ENCODE measurements around the gene SPDYE2B.
"Not testable (repeated sequence)": the region's sequence is repeated elsewhere in the genome, so short reads cannot be mapped to it uniquely, and the experiment has no call there.

The SPDYE2B gene, protein sequence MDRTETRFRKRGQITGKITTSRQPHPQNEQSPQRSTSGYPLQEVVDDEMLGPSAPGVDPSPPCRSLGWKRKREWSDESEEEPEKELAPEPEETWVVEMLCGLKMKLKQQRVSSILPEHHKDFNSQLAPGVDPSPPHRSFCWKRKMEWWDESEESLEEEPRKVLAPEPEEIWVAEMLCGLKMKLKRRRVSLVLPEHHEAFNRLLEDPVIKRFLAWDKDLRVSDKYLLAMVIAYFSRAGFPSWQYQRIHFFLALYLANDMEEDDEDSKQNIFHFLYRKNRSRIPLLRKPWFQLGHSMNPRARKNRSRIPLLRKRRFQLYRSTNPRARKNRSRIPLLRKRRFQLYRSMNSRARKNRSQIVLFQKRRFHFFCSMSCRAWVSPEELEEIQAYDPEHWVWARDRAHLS

DNA sequence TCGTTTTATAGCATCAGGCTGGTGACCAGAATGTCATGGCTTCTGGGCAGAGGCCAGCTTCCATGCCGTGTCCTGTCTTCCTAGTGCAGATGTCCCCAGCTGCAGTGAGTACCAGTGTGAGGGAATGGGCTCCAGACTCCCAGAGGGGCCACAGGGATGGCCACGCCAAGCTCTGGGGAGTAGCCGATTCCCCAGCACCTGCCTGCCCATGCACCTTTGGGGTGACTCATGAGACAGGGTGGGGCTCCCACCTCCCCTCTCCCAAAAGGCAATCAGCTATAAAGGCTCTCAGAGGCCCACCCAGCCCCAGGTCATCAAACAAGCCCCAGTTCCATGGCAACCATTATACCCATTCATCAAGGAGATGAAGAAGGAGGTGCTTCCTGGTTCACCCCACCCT, at the start of gene SPDYE2B:
TSS of gene SPDYE2B (plus strand) at position 396 of the 400 bp plus-strand sequence. CDS start 2,030 bp downstream, outside the sequence.
- DNase-seq, result not testable (repeated sequence)

DNA sequence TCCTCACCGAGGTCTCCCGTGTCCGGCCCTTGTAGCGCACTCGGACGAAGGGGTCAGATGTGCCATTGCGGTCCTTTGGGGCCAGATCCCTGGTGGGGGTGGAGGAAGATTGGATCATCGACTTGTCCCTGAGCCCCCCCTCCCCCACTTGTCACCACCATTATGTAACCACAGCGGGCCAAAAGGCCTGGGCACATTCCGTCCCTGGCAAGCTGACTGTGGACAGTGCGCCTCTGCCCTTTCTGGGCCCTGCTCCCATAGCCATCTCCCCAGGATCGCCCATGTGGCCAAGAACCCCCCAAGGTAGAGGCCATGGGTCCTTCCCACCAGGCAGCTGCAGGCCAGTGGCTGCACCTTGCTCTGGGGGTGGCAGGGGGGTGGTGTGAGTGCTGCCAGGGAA, 47.8 kb upstream of the SPDYE2B start:
- DNase-seq, result not testable (repeated sequence)

DNA sequence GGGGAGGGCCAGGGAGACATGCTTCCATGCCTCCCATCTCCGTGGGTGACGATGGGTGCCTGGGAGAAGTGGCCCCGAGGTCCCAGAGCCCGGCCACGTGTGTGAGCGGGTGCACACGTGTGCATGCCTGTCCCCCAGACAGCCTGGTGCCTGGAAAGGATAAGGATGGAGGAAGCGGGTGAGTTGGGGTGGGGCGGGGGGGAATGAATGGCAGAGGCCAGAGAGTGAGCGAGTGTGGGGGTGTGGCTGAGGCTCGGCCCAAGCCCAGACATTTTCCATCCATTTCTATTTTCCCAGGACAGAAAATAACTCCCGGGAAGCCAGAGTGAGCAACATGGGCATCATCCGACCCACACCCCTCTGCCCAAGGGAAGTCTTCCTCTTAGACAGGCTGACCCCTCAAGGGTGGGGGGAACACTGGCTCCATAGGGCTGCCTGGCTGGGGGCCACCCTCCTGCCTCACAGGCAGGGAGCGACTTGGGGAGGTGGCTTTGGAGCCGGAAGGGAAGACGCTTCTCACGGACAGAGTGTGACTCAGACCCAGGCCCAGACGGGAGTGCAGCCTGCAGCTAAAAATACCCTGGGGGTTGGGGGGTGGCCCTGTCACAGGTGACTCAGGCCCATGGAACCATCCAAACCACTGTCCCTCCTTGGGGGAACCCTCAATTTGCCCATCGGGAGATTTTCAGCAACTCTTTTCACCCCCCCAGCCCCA, 45.5 kb upstream of the SPDYE2B start:
- not testable (repeated sequence) for DNase-seq

DNA sequence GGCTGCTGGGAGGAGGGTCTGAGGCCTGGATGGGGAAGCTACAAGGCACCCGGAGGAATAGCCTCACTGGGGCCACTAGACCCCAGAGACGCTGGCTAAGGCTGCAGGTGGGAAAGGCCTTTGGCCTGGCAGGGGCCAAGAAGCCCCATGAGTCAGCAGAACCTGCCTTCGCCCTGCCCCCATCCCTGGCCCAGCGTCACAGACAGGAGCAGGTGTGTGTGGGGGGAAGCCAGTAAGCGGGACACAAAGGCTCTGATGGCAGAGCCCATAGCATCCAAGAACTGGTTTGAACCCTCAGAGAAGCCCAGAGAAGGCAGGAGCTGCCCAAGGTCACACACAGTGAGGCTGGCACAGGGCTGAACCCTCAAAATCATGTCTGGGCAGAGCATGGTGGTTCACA, 43.3 kb upstream of the SPDYE2B start:
- DNase-seq, result not testable (repeated sequence)

DNA sequence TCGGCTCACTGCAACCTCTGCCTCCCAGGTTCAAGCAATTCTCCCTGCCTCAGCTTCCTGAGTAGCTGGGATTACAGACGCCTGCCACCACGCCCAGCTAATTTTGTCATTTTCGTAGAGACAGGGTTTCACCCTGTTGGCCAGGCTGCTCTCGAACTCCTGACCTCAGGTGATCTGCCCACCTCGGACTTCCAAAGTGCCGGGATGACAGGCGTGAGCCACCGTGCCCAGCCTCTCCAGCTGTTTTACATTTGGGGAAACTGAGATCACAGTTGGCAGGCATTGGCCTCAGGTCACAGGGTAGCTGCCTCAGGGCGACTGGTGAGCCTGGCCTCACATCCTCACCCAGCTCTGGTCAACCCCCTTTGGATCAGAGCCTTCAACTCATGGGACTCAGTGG, 40.4 kb upstream of the SPDYE2B start:
- DNase-seq, result not testable (repeated sequence)

DNA sequence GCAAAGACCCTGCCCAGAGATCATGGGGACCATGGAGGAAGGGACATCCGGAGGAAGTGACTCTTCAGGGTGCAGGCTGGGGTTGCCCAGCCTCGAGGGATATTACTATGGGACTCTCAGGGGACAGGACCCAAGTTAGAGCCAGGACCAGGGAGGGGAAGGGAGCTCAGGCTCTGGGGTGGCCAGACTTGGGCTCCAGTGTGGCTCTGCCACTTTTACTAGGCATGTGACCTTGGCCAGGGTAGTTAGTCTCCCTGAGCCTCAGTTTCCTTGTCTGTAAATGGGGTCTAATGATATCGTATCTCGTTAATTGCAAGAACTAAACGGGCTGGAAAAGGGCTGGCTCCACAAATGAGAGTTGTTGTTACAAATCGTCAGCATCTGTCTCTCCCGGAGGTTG, 39.7 kb upstream of the SPDYE2B start:
- not testable (repeated sequence) for DNase-seq

DNA sequence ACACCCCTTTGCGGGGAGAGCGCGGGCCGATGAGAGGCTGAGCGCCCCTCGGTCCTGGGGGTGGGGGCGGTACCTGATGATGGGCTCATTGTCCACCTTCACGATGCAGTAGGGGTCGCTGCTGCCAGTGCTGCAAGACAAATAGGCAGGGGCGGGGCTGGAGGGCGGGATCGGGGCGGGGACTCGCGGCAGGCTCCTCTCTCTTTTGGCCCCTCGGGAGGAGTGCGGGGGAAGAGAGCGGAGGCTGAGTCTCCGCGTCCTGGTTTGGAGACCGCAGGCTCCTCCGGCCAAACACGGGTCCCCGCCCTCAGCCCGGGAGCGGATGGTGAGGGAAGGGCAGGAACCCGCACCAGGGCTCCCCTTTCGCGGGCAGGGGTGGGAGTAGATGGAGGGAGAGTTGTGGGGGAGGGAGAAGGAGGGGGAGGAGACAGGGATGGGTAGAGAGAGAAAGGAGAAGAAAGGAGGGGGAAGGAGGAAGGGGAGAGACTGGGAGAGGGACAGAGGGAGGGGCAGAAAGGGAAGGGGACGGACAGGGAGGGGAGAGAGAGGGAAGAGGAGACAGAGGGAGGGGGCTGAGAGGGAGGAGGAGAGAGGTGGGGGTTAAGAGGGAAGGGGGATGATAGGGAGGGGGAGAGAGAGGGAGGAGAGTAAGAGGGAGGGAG, 39.0 kb upstream of the SPDYE2B start:
- DNase-seq, result not testable (repeated sequence)

DNA sequence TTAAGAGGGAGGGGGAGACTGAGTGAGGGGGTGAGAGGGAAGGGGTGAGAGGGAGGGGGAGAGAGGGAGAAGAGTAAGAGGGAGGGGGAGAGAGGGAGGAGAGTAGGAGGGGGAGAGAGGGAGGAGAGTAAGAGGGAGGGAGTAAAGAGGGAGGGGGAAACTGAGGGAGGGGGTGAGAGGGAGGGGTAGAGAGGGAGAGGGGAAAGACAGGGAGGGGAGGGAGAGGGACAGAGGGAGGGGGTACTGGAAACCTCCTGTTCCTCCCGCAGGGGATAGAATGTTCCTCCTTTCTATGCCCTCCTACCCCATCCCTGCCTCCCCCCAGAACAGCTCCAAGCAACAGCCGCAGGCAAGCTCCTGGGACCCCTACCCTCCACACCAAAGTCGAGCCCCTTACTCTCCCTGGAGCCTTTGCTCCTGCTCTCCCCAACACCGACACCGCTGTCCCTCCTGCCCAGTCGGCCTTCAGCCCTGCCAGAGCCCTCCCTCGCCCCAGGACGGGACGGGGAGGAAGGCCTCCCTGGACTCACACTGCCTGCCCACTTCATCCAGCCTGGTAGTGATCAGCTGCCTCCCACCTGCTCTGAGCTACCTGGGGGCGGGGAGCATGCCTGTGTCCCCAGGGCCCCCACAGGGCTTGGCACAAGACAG, 38.3 kb upstream of the SPDYE2B start:
- not testable (repeated sequence) for DNase-seq

DNA sequence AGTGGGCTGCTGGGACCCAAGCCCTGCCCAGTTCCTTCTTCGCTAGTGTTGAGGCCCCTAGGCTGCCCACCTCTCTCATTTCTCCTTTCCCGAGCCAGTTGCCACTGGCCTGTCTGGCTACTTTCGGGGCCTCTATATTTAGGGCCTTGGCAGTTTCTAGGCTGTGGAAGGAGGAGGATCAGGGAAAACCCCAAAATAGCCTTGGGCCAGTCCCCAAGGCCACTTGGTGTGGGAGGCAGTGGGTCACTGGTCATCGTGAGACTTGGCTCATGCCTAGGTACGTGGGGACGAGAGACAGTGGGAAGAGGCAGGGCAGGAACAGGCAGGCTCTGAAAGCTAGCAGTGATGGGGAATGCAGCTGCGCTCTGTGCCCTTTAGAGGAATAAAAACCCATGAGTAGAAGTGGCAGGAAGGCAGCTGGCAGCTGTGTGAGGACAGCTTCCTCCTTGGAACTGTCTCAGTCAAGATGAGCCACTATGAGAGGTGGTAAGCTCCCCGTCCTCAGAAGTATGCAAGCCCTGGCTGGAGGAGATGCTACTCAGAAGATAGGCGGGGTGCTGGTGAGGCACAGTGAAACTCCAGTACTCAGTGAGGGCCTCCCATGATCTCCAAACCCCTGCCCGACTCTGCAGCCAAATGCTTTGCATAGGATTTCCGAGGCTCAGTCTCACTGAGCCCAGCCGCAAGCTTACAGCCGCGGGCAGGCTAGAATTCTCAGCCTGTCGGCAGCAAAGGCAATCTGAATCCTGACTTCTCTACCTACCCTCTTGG, 36.4 kb upstream of the SPDYE2B start:
- DNase-seq, result not testable (repeated sequence)

DNA sequence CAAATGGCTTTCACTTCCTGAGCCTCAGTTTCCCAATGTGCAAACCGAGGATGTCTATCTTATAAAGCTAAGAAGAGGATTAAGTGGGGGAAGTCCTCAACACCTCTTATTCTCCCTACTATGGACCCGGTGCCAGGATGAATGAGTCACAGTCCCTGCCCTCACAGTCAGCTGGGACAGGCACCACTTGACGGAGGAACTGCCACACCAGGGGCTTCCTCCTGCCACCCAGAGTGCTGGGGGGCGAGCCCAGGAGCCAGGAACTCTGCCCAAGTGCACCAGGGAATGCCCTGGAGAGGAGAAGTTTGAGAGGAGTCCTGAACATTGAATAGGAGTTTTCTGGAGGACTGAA, 35.8 kb upstream of the SPDYE2B start:
- not testable (repeated sequence) for DNase-seq

DNA sequence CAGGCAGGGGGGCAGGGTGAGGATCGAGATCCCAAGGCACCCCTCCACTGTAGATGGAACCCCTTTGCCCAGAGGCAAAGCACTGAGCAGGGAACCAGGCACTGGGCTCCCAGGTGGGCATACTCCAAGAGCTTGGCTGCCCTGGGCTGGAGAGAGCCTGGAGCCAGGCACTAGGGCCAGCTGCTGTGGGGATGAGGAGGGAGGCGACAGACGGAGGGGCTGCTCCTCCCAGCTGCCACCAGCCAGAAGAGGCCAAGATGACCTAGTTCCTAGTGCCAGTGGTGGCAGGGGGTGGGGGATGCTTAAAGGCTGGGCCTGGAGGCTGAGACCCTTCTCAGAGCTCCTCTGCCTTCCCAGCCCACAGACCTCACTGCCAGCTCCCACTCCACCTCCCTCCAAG, 35.2 kb upstream of the SPDYE2B start:
- DNase-seq, result not testable (repeated sequence)

DNA sequence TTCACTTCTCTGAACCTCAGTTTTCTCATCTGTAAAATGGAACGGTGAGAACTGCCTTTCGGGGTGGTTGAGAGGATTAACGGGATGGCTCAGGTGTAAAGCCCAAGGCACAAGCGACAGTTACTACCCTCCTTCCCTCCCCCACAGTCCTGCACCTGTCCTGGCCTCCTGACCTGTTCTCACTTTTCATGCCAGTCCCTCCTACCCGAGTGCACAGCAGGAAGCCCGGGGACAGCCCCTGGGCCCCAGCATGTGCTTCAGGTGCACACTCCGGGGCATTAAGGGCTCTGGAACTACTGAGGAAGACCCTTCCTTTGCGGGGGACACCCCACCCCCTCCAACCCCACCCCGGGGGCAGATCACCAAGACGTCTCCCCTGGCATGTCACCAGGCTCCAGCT, 34.2 kb upstream of the SPDYE2B start:
- DNase-seq, result not testable (repeated sequence)

DNA sequence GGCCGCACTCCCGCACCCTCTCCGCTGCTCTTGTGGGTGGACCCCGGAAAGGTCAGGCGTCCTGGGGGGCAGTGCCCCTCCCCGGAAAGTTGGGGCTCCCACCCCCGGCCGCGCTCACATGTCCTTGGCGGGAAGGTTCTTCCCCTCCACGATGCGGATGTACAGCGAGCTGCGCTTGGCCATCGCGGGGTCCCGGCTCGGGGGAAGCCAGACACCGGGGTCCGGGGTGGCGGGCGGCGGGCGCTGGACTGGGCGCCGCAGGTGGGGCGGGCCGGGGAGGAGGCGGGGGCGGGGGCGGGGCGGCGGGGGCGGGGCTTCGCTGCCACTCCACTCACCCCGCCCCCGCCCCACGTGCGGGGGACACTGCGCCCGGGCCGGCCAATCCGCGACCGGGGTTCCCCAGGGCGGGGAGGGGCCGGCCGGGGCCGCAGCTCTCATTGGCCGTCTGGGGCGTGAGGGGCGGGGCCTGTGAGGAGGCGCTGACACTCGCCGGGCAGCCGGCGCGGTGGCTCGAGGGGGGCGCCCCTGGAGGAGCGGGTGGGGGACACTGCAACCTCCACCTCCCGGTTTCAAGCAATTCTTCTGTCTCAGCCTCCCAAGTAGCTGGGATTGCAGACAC, 33.5 kb upstream of the SPDYE2B start, which contains the start of gene RASA4:
TSS of gene RASA4 (minus strand) at position 250 of the 619 bp plus-strand sequence. CDS start at position 183, 67 bp downstream.
- DNase-seq, result peak; percentile 21

DNA sequence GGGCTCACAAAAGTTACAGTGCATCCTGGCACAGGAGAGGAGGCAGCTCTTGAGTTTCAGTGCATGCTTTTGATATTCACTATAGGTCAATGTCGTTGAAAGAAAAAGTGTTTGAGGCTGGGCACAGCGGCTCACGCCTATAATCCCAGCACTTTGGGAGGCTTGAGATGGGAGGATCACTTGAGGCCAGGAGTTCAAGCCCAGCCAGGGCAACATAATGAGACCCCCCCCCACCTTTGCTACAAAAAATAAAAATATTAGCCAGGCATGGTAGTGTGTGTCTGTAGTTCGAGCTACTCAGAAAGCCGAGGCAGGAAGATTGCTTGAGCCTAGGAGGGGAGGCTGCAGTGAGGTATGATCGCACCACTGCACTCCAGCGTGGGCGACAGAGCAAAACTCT, 32.0 kb upstream of the SPDYE2B start:
- DNase-seq, result not testable (repeated sequence)

DNA sequence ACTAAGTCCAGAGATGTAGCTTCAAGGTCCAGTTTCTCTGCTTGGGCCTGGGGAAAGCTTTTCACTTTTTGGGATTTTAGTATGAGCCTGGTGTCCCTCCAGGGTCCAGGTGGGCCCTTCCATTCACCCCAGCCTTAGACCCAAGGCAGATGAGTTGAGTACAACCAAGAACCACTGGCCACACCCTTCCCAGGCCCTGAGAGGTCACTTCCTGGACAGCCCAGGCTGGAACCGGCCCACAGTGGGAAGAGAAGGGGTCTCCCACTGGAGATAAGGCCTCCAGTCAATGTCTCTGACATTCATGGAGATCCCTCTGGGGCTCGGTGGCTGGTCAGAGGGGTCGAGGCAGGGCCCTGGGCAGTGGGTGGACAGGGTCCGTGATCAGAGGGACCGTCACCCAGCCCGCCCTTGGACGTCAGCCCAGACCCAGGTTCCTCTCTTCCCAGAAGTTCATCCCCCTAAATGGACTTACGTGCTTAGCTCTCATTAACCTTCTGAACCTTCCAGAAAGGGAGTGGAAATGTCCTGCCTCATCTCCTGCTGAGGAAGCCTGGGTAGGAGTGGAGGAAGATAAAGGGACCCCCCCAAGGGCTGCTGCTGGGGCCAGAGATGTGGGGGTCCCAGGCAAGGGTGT, 22.7 kb upstream of the SPDYE2B start:
- not testable (repeated sequence) for DNase-seq

DNA sequence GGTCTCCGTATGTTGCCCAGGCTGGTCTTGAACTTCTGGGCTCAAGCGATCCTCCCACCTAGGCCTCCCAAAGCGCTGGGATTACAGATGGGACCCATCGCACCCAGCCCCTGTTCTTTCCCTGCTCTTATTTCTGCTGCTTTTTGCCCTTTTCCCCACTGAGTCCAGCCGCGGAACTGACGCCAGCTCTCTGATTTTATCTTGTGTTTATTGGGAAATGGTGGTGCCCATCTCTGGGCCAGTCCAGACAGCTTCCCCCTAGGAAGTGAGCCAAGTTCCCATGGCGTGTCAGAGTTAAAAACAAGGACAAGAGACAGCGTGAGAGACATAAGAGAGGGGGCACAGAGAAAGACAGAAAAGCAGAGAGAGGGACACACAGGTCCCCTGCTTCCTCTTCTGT, 19.5 kb upstream of the SPDYE2B start:
- not testable (repeated sequence) for DNase-seq

DNA sequence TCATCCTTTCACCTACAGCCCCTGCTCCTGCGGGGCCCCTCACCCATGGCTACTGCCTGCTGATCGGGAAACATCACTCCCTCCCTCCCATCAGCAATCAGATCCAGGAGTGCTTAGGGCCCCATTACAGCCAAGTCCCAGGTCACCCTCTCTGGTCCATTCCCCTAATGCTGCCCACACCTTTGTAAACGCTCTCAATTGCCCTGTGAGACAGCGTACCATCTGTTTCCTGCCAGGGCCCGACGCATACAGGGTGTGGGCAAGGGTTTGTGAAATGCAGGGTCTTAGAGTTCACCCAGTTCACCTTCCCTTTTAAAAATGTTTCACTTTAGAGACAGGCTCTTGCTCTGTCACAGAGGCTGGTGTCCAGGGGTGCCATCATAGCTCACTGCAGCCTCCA, 15.8 kb upstream of the SPDYE2B start:
- not testable (repeated sequence) for DNase-seq

DNA sequence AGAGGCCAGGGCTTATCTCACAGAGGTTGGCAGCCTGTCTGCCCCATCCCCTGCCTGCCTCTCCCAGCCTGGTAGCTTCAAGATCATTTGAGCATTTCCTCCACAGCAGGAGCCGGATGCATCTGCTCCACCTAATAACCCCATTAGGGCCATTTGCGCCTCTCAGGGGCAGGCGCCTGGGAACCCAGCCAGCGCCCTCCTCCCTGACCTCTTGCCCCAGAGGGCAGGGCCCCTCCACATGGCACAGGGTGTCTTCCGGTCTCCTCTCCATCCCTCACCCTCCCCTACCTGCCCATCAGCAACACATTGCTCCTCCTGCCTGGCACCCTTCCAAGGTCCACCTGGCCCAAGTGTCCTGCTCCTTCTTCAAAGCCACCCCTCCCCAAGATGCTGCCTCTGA, 14.8 kb upstream of the SPDYE2B start:
- DNase-seq, result not testable (repeated sequence)

DNA sequence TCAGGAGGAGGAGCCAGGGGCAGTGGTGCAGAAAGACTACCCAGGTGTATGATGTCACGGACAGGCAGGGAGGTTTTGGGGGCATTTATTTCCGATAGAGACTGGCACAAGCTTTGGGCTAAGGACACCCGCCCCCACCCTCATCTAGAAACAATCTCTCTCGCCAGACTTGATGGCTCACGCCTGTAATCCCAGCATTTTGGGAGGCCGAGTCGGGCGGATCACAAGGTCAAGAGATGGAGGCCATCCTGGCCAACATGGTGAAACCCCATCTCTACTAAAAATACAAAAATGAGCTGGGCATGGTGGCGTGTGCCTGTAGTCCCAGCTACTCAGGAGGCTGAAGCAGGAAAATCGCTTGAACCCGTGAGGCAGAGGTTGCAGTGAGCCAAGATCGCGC, 13.2 kb upstream of the SPDYE2B start:
- DNase-seq, result not testable (repeated sequence)

DNA sequence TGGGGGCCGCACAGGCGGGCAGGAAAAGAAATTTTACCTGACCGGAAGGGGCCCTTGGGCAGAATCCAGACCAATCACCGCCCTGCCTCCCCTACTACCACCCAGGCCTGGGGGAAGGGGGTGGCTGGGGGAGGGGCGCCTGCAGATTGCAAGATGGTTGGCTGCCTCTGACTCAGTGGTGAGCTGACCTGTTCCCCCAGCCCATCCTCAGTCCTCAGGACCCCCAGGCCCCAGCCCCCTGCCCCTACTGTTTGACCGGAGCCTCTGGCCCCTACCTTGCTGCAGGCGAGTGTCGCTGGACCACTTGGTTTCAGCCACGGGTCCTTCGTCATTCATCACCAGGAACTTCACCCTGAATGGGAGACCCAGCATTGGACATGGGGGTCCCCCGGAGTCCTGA, 11.3 kb upstream of the SPDYE2B start:
- not testable (repeated sequence) for DNase-seq

DNA sequence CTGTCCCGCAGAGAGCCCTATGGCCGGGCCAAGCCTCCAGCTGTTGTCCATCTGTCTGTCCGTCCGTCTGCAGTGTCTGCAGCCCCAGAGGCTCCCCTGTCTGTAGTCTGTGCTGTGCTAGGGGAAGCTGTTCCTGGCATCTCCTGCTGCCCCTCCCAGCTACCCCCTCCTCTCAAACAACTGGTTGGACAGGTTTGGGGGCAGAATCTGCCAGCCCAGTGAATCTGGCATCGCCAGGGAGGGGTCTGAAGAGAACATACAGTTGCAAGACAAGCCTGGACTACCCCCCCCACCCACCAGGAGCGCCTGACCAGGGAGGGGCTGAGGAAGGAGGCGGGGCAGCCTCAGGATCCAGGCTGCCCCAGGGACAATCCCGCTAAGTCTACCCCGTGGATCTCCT, 7.4 kb upstream of the SPDYE2B start, which contains the start of gene UPK3BL1:
TSS of gene UPK3BL1 (minus strand) at position 101 of the 400 bp plus-strand sequence. CDS start at position 51, 50 bp downstream.
- DNase-seq, result not testable (repeated sequence)
